KMS-11 (cell line): ENCODE results near the gene IL1RAPL2.

ENCODE experiments used
- H2AFZ ChIP-seq: fragments of 200-600 bp; sonication (generic); 2 replicates; pipeline ENCODE4 v1.6.1; 2016; ENCODE audit warnings: antibody characterized with exemption, mixed run types, low read depth
- H3K27ac ChIP-seq: fragments of 200-600 bp; sonication (generic); 2 replicates; pipeline ENCODE4 v1.6.1; 2016; ENCODE audit warnings: mild to moderate bottlenecking, mixed run types
- H3K27me3 ChIP-seq: fragments of 200-600 bp; sonication (generic); 2 replicates; pipeline ENCODE4 v1.6.1; 2017; ENCODE audit warnings: mild to moderate bottlenecking, low read depth, mixed run types, moderate library complexity; ENCODE audit not compliant: insufficient read depth
- H3K36me3 ChIP-seq: fragments of 200-600 bp; sonication (generic); 2 replicates; pipeline ENCODE4 v1.6.1; 2017; ENCODE audit warnings: mild to moderate bottlenecking, mixed run types; ENCODE audit not compliant: insufficient read depth
- H3K4me1 ChIP-seq: fragments of 200-600 bp; sonication (generic); 2 replicates; pipeline ENCODE4 v1.6.1; 2016; ENCODE audit warnings: mild to moderate bottlenecking, low read depth, mixed run types; ENCODE audit not compliant: poor library complexity, severe bottlenecking
- H3K4me2 ChIP-seq: fragments of 200-600 bp; sonication (generic); 2 replicates; pipeline ENCODE4 v1.7.0; 2016; ENCODE audit warnings: mild to moderate bottlenecking, mixed run types
- H3K4me3 ChIP-seq: fragments of 200-600 bp; sonication (generic); IDR thresholded peaks from 2 replicates; pipeline ENCODE4 v1.6.1; 2017; ENCODE audit warnings: low read depth, low read length, mixed read lengths; ENCODE audit not compliant: insufficient read depth
- H3K79me2 ChIP-seq: fragments of 200-600 bp; sonication (generic); 2 replicates; pipeline ENCODE4 v1.6.1; 2016; ENCODE audit warnings: low read depth, mixed run types; ENCODE audit not compliant: insufficient read depth
- H3K9ac ChIP-seq: fragments of 200-600 bp; sonication (generic); 2 replicates; pipeline ENCODE4 v1.6.1; 2016; ENCODE audit warnings: mild to moderate bottlenecking, mixed run types
- H4K20me1 ChIP-seq: fragments of 200-600 bp; sonication (generic); 2 replicates; pipeline ENCODE4 v1.6.1; 2016; ENCODE audit warnings: mild to moderate bottlenecking, mixed run types; ENCODE audit not compliant: insufficient read depth
- CTCF ChIP-seq: fragments of 200-600 bp; sonication (generic); conservative IDR thresholded peaks from 2 replicates; pipeline ENCODE4 v1.6.1; 2017; ENCODE audit warnings: low read depth, mild to moderate bottlenecking, antibody characterized with exemption, low read length, moderate library complexity, mixed read lengths

IL1RAPL2 gene

GRCh38 chrX:105471597-105471996 lies 905.6 kb downstream of the IL1RAPL2 start:
- Histone ChIP-seq H3K4me3 (no peak overlapping the region), H4K20me1 (no peaks in the 10 kb centered on the region), H3K36me3 (no peaks in the 10 kb centered on the region), H3K4me2 (no peak overlapping the region), H2AFZ (no peak overlapping the region), H3K27me3 (no peaks in the 10 kb centered on the region), H3K9ac (no peak overlapping the region), H3K27ac (no peak overlapping the region), H3K79me2 (no peaks in the 10 kb centered on the region), H3K4me1 (no peaks in the 10 kb centered on the region)
- no peak for TF ChIP-seq CTCF

GRCh38 chrX:105475801-105476200 lies 909.8 kb downstream of the IL1RAPL2 start:
- H3K79me2 ChIP-seq, result no peaks in the 10 kb centered on the region
- H4K20me1 ChIP-seq, result no peaks in the 10 kb centered on the region
- no peaks in the 10 kb centered on the region for H3K27me3 ChIP-seq
- H3K4me2 ChIP-seq, result no peak overlapping the region
- TF ChIP-seq CTCF, result no peak
- H2AFZ ChIP-seq, result no peak overlapping the region
- H3K36me3 ChIP-seq, result no peaks in the 10 kb centered on the region
- no peaks in the 10 kb centered on the region for H3K4me1 ChIP-seq
- H3K27ac ChIP-seq, result no peak overlapping the region
- H3K4me3 ChIP-seq, result no peak overlapping the region
- H3K9ac ChIP-seq, result no peak overlapping the region

- Histone ChIP-seq H3K9ac (no peak overlapping the region), H2AFZ (no peak overlapping the region), H3K4me3 (no peak overlapping the region), H3K27me3 (no peaks in the 10 kb centered on the region), H3K36me3 (no peaks in the 10 kb centered on the region), H3K4me1 (no peaks in the 10 kb centered on the region), H3K4me2 (no peak overlapping the region), H3K79me2 (no peaks in the 10 kb centered on the region), H4K20me1 (no peaks in the 10 kb centered on the region), H3K27ac (no peak overlapping the region)
- no peak for TF ChIP-seq CTCF
Measured at GRCh38 chrX:105477351-105477750, 911.4 kb downstream of the IL1RAPL2 start.

GRCh38 chrX:105480646-105481310 lies 914.8 kb downstream of the IL1RAPL2 start:
- Histone ChIP-seq H3K36me3 (no peaks in the 10 kb centered on the region), H3K27ac (no peak overlapping the region), H3K4me1 (no peaks in the 10 kb centered on the region), H3K4me3 (no peak overlapping the region), H3K79me2 (no peaks in the 10 kb centered on the region), H2AFZ (no peak overlapping the region), H3K27me3 (no peaks in the 10 kb centered on the region), H4K20me1 (no peaks in the 10 kb centered on the region), H3K4me2 (no peak overlapping the region), H3K9ac (no peak overlapping the region)
- no peak for TF ChIP-seq CTCF
